ENCODE data around the gene ZBTB16. TPM values are rescaled to one million over a fixed set of nuclear protein-coding genes. Genes with fewer than 3 reads are reported as not detected.

Gene ZBTB16
- total RNA-seq, 1 experiment from 2014 or later: 0.44 TPM

GRCh38 chr11:114226356-114226755 is 166.8 kb downstream of the ZBTB16 start:
- ChIA-PET CTCF (no interaction called here), POLR2A (ENCODE audit: unreplicated experiment) (no interaction called here)
- no peaks in the 10 kb centered on the region for H3K9me2 ChIP-seq (ENCODE audit: insufficient read depth)
- no peaks in the 10 kb centered on the region for H3K79me2 ChIP-seq (ENCODE audit: low read depth)
- H3F3A ChIP-seq (ENCODE audit: insufficient read depth, low read depth): no peaks in the 10 kb centered on the region
- no peak overlapping the region for H3K4me2 ChIP-seq
- BruUV-seq (replicated peaks): no TSS peak
- no peak overlapping the region for H3K4me3 ChIP-seq
- no peak for TF ChIP-seq EZH2 (IDR thresholded peaks at IDR 0.05; ENCODE audit: low read depth)
- TF ChIP-seq CTCF (conservative IDR thresholded peaks at IDR 0.05): no peak
- no peaks in the 10 kb centered on the region for H3K9me3 ChIP-seq (ENCODE audit: insufficient read depth, low read depth)
- no peaks in the 10 kb centered on the region for H3K36me3 ChIP-seq (ENCODE audit: low read depth)
- no peak for DNase-seq
- H4K20me1 ChIP-seq (ENCODE audit: insufficient read depth): no peaks in the 10 kb centered on the region
- H3K4me1 ChIP-seq (replicated peaks; ENCODE audit: insufficient read depth): no peaks in the 10 kb centered on the region
- intact Hi-C loops (cut with micrococcal nuclease; ENCODE audit: unreplicated experiment): no loop called here
- peaks cover 91% of the 10 kb centered on the region for H3K27me3 ChIP-seq (ENCODE audit: insufficient read depth, low read depth)
- H2AFZ ChIP-seq: no peak overlapping the region
- no peak overlapping the region for H3K27ac ChIP-seq

GRCh38 chr11:114228435-114229411 is 169.2 kb downstream of the ZBTB16 start:
- Histone ChIP-seq H2AFZ (no peak overlapping the region), H3K4me1 (replicated peaks; ENCODE audit: insufficient read depth) (no peaks in the 10 kb centered on the region), H3K27me3 (ENCODE audit: insufficient read depth, low read depth) (peaks cover 96% of the 10 kb centered on the region), H3F3A (ENCODE audit: insufficient read depth, low read depth) (no peaks in the 10 kb centered on the region), H3K9me3 (ENCODE audit: insufficient read depth, low read depth) (no peaks in the 10 kb centered on the region), H3K79me2 (ENCODE audit: low read depth) (no peaks in the 10 kb centered on the region), H3K4me3 (no peak overlapping the region), H3K4me2 (no peak overlapping the region), H3K27ac (no peak overlapping the region), H4K20me1 (ENCODE audit: insufficient read depth) (no peaks in the 10 kb centered on the region), H3K9me2 (ENCODE audit: insufficient read depth) (no peaks in the 10 kb centered on the region), H3K36me3 (ENCODE audit: low read depth) (no peaks in the 10 kb centered on the region)
- CTCF ChIA-PET: no interaction called here
- POLR2A ChIA-PET (ENCODE audit: unreplicated experiment): no interaction called here
- BruUV-seq (replicated peaks): no TSS peak
- no peak for DNase-seq
- TF ChIP-seq CTCF (conservative IDR thresholded peaks at IDR 0.05): no peak
- peak; percentile 43; the same call in 1 of the 2 replicates for TF ChIP-seq EZH2 (IDR thresholded peaks at IDR 0.05; ENCODE audit: low read depth)
- intact Hi-C loops (cut with micrococcal nuclease; ENCODE audit: unreplicated experiment): no loop called here

- no peak for TF ChIP-seq EZH2 (IDR thresholded peaks at IDR 0.05; ENCODE audit: low read depth)
- TF ChIP-seq CTCF (conservative IDR thresholded peaks at IDR 0.05): no peak
- Histone ChIP-seq H3K4me3 (no peak overlapping the region), H3K27ac (no peak overlapping the region), H3K79me2 (ENCODE audit: low read depth) (no peaks in the 10 kb centered on the region), H3K36me3 (ENCODE audit: low read depth) (no peaks in the 10 kb centered on the region), H2AFZ (no peak overlapping the region), H3K27me3 (ENCODE audit: insufficient read depth, low read depth) (peaks cover 93% of the 10 kb centered on the region), H3K9me3 (ENCODE audit: insufficient read depth, low read depth) (no peaks in the 10 kb centered on the region), H4K20me1 (ENCODE audit: insufficient read depth) (no peaks in the 10 kb centered on the region), H3K4me1 (replicated peaks; ENCODE audit: insufficient read depth) (no peaks in the 10 kb centered on the region), H3F3A (ENCODE audit: insufficient read depth, low read depth) (no peaks in the 10 kb centered on the region), H3K9me2 (ENCODE audit: insufficient read depth) (no peaks in the 10 kb centered on the region), H3K4me2 (no peak overlapping the region)
- CTCF ChIA-PET: no interaction called here
- BruUV-seq (replicated peaks): no TSS peak
- POLR2A ChIA-PET (ENCODE audit: unreplicated experiment): no interaction called here
- no peak for DNase-seq
- intact Hi-C loops (cut with micrococcal nuclease; ENCODE audit: unreplicated experiment): no loop called here
Measured at GRCh38 chr11:114230031-114230704, 170.7 kb downstream of the ZBTB16 start.
